BE2C (cell line): ENCODE results near the gene LRPAP1.

Experiments
- DNase-seq: peaks from one replicate; pipeline ENCODE4 v3.0.0-alpha.2; 2020
- H3K27me3 ChIP-seq: fragments of 250-450 bp; sonication (Bioruptor Pico); 2 replicates; pipeline ENCODE4 v1.5.1; 2020; ENCODE audit warnings: mild to moderate bottlenecking
- H3K36me3 ChIP-seq: fragments of 250-450 bp; sonication (Bioruptor Pico); 2 replicates; pipeline ENCODE4 v1.5.1; 2020; ENCODE audit warnings: mild to moderate bottlenecking
- H3K4me1 ChIP-seq: fragments of 250-450 bp; sonication (Bioruptor Pico); 2 replicates; pipeline ENCODE4 v1.5.1; 2020
- H3K4me3 ChIP-seq: 2 replicates; pipeline ENCODE4 v1.5.1; 2011; ENCODE audit warnings: low read depth, low read length
- H3K9me3 ChIP-seq: fragments of 250-450 bp; sonication (Bioruptor Pico); 2 replicates; pipeline ENCODE4 v1.5.1; 2020
- TF ChIP-seq, protein P1 (sequence below): IDR thresholded peaks from 2 replicates; pipeline ENCODE4 v1.5.1; 2012; ENCODE audit warnings: mild to moderate bottlenecking, low read depth, low read length

Gene LRPAP1

GRCh38 chr4:3499710-3500109, 32.5 kb downstream of the LRPAP1 start:
- peaks cover 5% of the 10 kb centered on the region for H3K36me3 ChIP-seq
- TF ChIP-seq, protein P1, sequence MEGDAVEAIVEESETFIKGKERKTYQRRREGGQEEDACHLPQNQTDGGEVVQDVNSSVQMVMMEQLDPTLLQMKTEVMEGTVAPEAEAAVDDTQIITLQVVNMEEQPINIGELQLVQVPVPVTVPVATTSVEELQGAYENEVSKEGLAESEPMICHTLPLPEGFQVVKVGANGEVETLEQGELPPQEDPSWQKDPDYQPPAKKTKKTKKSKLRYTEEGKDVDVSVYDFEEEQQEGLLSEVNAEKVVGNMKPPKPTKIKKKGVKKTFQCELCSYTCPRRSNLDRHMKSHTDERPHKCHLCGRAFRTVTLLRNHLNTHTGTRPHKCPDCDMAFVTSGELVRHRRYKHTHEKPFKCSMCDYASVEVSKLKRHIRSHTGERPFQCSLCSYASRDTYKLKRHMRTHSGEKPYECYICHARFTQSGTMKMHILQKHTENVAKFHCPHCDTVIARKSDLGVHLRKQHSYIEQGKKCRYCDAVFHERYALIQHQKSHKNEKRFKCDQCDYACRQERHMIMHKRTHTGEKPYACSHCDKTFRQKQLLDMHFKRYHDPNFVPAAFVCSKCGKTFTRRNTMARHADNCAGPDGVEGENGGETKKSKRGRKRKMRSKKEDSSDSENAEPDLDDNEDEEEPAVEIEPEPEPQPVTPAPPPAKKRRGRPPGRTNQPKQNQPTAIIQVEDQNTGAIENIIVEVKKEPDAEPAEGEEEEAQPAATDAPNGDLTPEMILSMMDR: no peak
- H3K4me1 ChIP-seq: no peaks in the 10 kb centered on the region
- no peak overlapping the region for H3K4me3 ChIP-seq
- DNase-seq: no peak
- H3K27me3 ChIP-seq: no peaks in the 10 kb centered on the region
- H3K9me3 ChIP-seq: no peaks in the 10 kb centered on the region

GRCh38 chr4:3498901-3499510, 33.2 kb downstream of the LRPAP1 start:
- TF ChIP-seq, protein P1: no peak
- H3K27me3 ChIP-seq: peaks cover 4% of the 10 kb centered on the region
- H3K4me1 ChIP-seq: no peaks in the 10 kb centered on the region
- H3K36me3 ChIP-seq: peaks cover 4% of the 10 kb centered on the region
- no peaks in the 10 kb centered on the region for H3K9me3 ChIP-seq
- no peak for DNase-seq
- no peak overlapping the region for H3K4me3 ChIP-seq

DNA sequence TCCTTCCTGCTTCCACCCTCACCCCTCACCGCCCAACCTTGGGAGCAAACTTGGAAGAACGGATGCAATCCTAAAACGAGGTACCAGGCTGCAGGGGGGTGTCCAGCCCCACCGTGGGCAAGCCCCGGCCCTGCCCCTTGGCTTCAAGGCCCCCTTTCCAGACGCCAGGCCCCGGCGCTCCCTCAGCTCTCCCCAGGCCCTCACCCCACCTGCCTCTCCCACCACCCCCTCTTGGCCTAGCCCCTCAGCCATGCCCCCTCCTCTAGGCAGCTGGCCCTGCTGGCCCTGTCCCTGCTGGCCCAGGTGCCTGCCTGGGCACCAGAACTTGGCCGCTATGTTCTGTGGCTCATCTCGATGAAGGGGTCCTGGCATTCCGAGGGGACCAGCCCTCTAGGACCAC, 33.8 kb downstream of the LRPAP1 start:
- no peak for DNase-seq
- Histone ChIP-seq H3K36me3 (no peaks in the 10 kb centered on the region; the same call in none of the 2 replicates), H3K9me3 (no peaks in the 10 kb centered on the region), H3K27me3 (peaks cover 10% of the 10 kb centered on the region), H3K4me3 (no peak overlapping the region), H3K4me1 (no peaks in the 10 kb centered on the region)
- TF ChIP-seq, protein P1: no peak

- H3K36me3 ChIP-seq: no peaks in the 10 kb centered on the region
- no peak overlapping the region for H3K4me3 ChIP-seq
- peaks cover 16% of the 10 kb centered on the region for H3K27me3 ChIP-seq
- DNase-seq: no peak
- H3K4me1 ChIP-seq: no peaks in the 10 kb centered on the region
- no peaks in the 10 kb centered on the region for H3K9me3 ChIP-seq
- TF ChIP-seq, protein P1: no peak
These were observed 34.5 kb downstream of the LRPAP1 start for GRCh38 chr4:3497523-3498389.

GRCh38 chr4:3497095-3497494, 35.1 kb downstream of the LRPAP1 start:
- Histone ChIP-seq H3K27me3 (peaks cover 23% of the 10 kb centered on the region), H3K4me3 (no peak overlapping the region), H3K9me3 (no peaks in the 10 kb centered on the region), H3K36me3 (no peaks in the 10 kb centered on the region), H3K4me1 (no peaks in the 10 kb centered on the region)
- TF ChIP-seq, protein P1: no peak
- no peak for DNase-seq

DNA sequence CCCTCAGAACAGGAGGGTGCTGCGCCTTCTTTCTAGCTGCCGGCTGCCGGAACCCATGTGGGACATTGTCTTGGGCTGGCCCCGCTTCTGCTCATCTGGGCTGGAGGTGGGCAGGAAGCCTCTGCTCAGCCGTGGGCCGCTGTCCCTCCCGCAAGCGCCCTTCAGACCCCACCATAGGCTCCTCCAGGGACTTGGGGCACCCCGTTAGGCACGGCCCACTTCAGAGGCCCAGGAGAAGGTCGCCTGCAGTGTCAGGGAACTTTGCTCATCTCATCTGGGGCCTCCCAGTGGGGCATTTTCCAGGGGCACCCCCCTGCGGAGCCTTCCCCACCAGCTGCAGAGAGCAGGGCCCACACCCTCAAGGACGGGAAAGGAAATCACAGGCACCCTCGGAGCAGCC, 36.2 kb downstream of the LRPAP1 start:
- DNase-seq: no peak
- H3K9me3 ChIP-seq: no peaks in the 10 kb centered on the region
- no peak overlapping the region for H3K4me3 ChIP-seq
- no peaks in the 10 kb centered on the region for H3K36me3 ChIP-seq
- TF ChIP-seq, protein P1: no peak
- H3K27me3 ChIP-seq: peaks cover 30% of the 10 kb centered on the region
- H3K4me1 ChIP-seq: no peaks in the 10 kb centered on the region
